Measurements from ENCODE around the gene MFSD6.

GRCh38 chr2:190505696-190506095 lies 97.5 kb downstream of the MFSD6 start:
- TF ChIP-seq CTCF (IDR thresholded peaks at IDR 0.05) (no peak), POLR2A (IDR thresholded peaks at IDR 0.05) (no peak)

Data from Peyer's patch (tissue), 4 donors.